H1 (cell line): Measurements from ENCODE around the gene ADAMTS8. TPM values are rescaled to one million over a fixed set of nuclear protein-coding genes. Genes with fewer than 3 reads are reported as not detected.
A peak's percentile ranks its signal among the peaks of the same experiment; 100 is the strongest.

Experiments
- CTCF ChIA-PET: fragments of 300-600 bp; sonication (Branson Sonifier 250); formaldehyde crosslinking; loops from one replicate; lab custom pipeline; 2021; ENCODE audit not compliant: partially characterized antibody; lab: Charles Lee
- POLR2A ChIA-PET: fragments of 300-600 bp; sonication (Branson Sonifier 250); formaldehyde crosslinking; loops from one replicate; lab custom pipeline; 2021; ENCODE audit warnings: inconsistent platforms; ENCODE audit not compliant: partially characterized antibody; lab: Charles Lee
- DNase-seq, 2 experiments: peaks; one replicate each; pipeline versions ENCODE4 v3.0.0 to v3.0.0-alpha.2; 2010 to 2022; ENCODE audit warnings: low spot score in 2 of 2, low read depth in 1 of 2, mixed read lengths in 1 of 2
- FAIRE-seq: peaks from 2 replicates; lab custom pipeline; 2011; peaks lifted over from hg19 to GRCh38; lab: Jason Lieb, UNC
- H2AFZ ChIP-seq: 2 replicates; pipeline ENCODE4 v1.8.1; 2012; ENCODE audit warnings: low read length, inconsistent platforms
- H2AK5ac ChIP-seq: 2 replicates; pipeline ENCODE4 v1.6.1; 2013; ENCODE audit warnings: low read depth, low read length
- H2BK120ac ChIP-seq: replicated peaks from 2 replicates; pipeline ENCODE3; 2013; ENCODE audit warnings: low read depth, low read length, inconsistent platforms
- H2BK12ac ChIP-seq: 2 replicates; pipeline ENCODE4 v1.6.1; 2013; ENCODE audit warnings: low read depth, low read length
- H2BK15ac ChIP-seq: 2 replicates; pipeline ENCODE4 v1.6.1; 2013; ENCODE audit warnings: low read length
- H2BK20ac ChIP-seq: 2 replicates; pipeline ENCODE4 v1.6.1; 2013; ENCODE audit warnings: low read length
- H2BK5ac ChIP-seq: 2 replicates; pipeline ENCODE4 v1.6.1; 2013; ENCODE audit warnings: low read depth, low read length
- H3K14ac ChIP-seq: 2 replicates; pipeline ENCODE4 v1.6.1; 2013; ENCODE audit warnings: inconsistent platforms; ENCODE audit not compliant: insufficient read length
- H3K18ac ChIP-seq: 2 replicates; pipeline ENCODE4 v1.6.1; 2013; ENCODE audit warnings: low read length; ENCODE audit errors: extremely low read depth
- H3K23ac ChIP-seq: 2 replicates; pipeline ENCODE4 v1.6.1; 2013; ENCODE audit warnings: inconsistent platforms; ENCODE audit not compliant: insufficient read length
- H3K23me2 ChIP-seq: 2 replicates; pipeline ENCODE4 v1.6.1; 2013; ENCODE audit warnings: low read depth, low read length
- H3K27ac ChIP-seq: 2 replicates; pipeline ENCODE4 v1.6.1; 2011; ENCODE audit warnings: low read depth, low read length, inconsistent platforms
- H3K27me3 ChIP-seq, 4 experiments: replicated peaks in 1 of 4; 1 replicate in 1 of 4; 2 replicates in 3 of 4; pipeline versions ENCODE4 v1.6.1 to v1.8.1; 2011 to 2013; ENCODE audit warnings: low read length in 3 of 4, mild to moderate bottlenecking in 3 of 4, inconsistent platforms in 2 of 4, mixed read lengths in 2 of 4, moderate library complexity in 1 of 4; ENCODE audit not compliant: control insufficient read depth in 3 of 4, insufficient read depth in 3 of 4; ENCODE audit errors: extremely low read depth in 1 of 4
- H3K36me3 ChIP-seq, 4 experiments: 2 replicates each; pipeline versions ENCODE4 v1.6.1 to v1.8.1; 2011 to 2013; ENCODE audit warnings: mild to moderate bottlenecking in 4 of 4, low read length in 3 of 4, moderate library complexity in 2 of 4, control low read depth in 1 of 4, inconsistent platforms in 1 of 4; ENCODE audit not compliant: insufficient read depth in 4 of 4, control insufficient read depth in 2 of 4
- H3K4ac ChIP-seq: replicated peaks from 2 replicates; pipeline ENCODE3; 2013; ENCODE audit warnings: low read length, low read depth, mixed read lengths, inconsistent platforms; ENCODE audit not compliant: insufficient read length
- H3K4me1 ChIP-seq, 4 experiments: replicated peaks in 1 of 4; 1 replicate in 1 of 4; 2 replicates in 3 of 4; pipeline versions ENCODE4 v1.6.1 to v1.8.1; 2011 to 2013; ENCODE audit warnings: low read length in 3 of 4, inconsistent platforms in 2 of 4, mixed read lengths in 1 of 4; ENCODE audit not compliant: insufficient read depth in 4 of 4, control insufficient read depth in 3 of 4
- H3K4me2 ChIP-seq, 2 experiments: 2 replicates each; pipeline versions ENCODE4 v1.6.1 to v1.8.1; 2011 to 2013; ENCODE audit warnings: low read depth in 2 of 2, low read length in 2 of 2, control low read depth in 1 of 2, inconsistent platforms in 1 of 2, mild to moderate bottlenecking in 1 of 2; ENCODE audit not compliant: insufficient read depth in 1 of 2
- H3K4me3 ChIP-seq, 4 experiments: fragments of 200-600, 300-600 bp in 1 of 4; sonication (generic), shearing (Covaris generic), sonication (Bioruptor Twin) in 1 of 4; 2 replicates each; pipeline versions ENCODE4 v1.5.1 to v1.8.1; 2011 to 2016; ENCODE audit warnings: low read length in 4 of 4, low read depth in 3 of 4, control low read depth in 2 of 4, inconsistent platforms in 2 of 4, mild to moderate bottlenecking in 2 of 4, mixed read lengths in 1 of 4, moderate library complexity in 1 of 4; ENCODE audit not compliant: insufficient read depth in 2 of 4; ENCODE audit errors: extremely low read depth in 1 of 4
- H3K56ac ChIP-seq: replicated peaks from 2 replicates; pipeline ENCODE3; 2013; ENCODE audit warnings: low read depth, mild to moderate bottlenecking, mixed read lengths, low read length, inconsistent platforms; ENCODE audit not compliant: insufficient read length
- H3K79me1 ChIP-seq: 2 replicates; pipeline ENCODE4 v1.6.1; 2013; ENCODE audit warnings: low read depth, low read length, control low read depth
- H3K79me2 ChIP-seq, 2 experiments: 2 replicates each; pipeline versions ENCODE4 v1.6.1 to v1.8.1; 2012 to 2013; ENCODE audit warnings: low read length in 2 of 2, mild to moderate bottlenecking in 2 of 2, inconsistent platforms in 1 of 2; ENCODE audit not compliant: insufficient read depth in 2 of 2, control insufficient read depth in 1 of 2
- H3K9ac ChIP-seq, 4 experiments: replicated peaks in 1 of 4; 1 replicate in 1 of 4; 2 replicates in 3 of 4; pipeline versions ENCODE4 v1.6.1 to v1.8.1; 2011 to 2013; ENCODE audit warnings: low read depth in 3 of 4, low read length in 3 of 4, control low read depth in 2 of 4, mild to moderate bottlenecking in 2 of 4, moderate library complexity in 2 of 4, inconsistent platforms in 1 of 4; ENCODE audit errors: extremely low read depth in 1 of 4
- H3K9me3 ChIP-seq, 2 experiments: 2 replicates each; pipeline versions ENCODE4 v1.6.1 to v1.8.1; 2012 to 2013; ENCODE audit warnings: mild to moderate bottlenecking in 2 of 2, moderate library complexity in 2 of 2, control low read depth in 1 of 2, inconsistent platforms in 1 of 2, low read depth in 1 of 2, low read length in 1 of 2, mixed read lengths in 1 of 2; ENCODE audit not compliant: insufficient read depth in 2 of 2
- H4K20me1 ChIP-seq, 2 experiments: replicated peaks in 1 of 2; 2 replicates each; pipeline versions ENCODE3 to v1.8.1; 2011 to 2013; ENCODE audit warnings: inconsistent platforms in 2 of 2, low read length in 2 of 2, mild to moderate bottlenecking in 1 of 2; ENCODE audit not compliant: insufficient read depth in 2 of 2, control insufficient read depth in 1 of 2
- H4K5ac ChIP-seq: 2 replicates; pipeline ENCODE4 v1.6.1; 2013; ENCODE audit warnings: low read length, low read depth, mixed read lengths, inconsistent platforms; ENCODE audit not compliant: insufficient read length
- H4K8ac ChIP-seq: 2 replicates; pipeline ENCODE4 v1.8.0; 2013; ENCODE audit warnings: mild to moderate bottlenecking, moderate library complexity, low read length, inconsistent platforms; ENCODE audit not compliant: insufficient read depth; ENCODE audit errors: extremely low read depth
- H4K91ac ChIP-seq: replicated peaks from 2 replicates; pipeline ENCODE3; 2013; ENCODE audit warnings: low read length, mixed read lengths, inconsistent platforms; ENCODE audit not compliant: insufficient read length
- ASH2L ChIP-seq: fragments of 200-600, 300-600 bp; sonication (generic); IDR thresholded peaks from one replicate; pipeline ENCODE4 v1.7.1; 2017; ENCODE audit warnings: low read length
- ATF3 ChIP-seq: IDR thresholded peaks from 2 replicates; pipeline ENCODE4 v1.6.1; 2011; ENCODE audit warnings: low read depth, mild to moderate bottlenecking, low read length; ENCODE audit not compliant: insufficient read depth
- CBX5 ChIP-seq: fragments of 300-800, 300-1000 bp; sonication (generic); IDR thresholded peaks from 2 replicates; pipeline ENCODE4 v1.7.1; 2016; ENCODE audit warnings: antibody characterized with exemption, low read length, low read depth
- CBX8 ChIP-seq: fragments of 300-800, 300-1000 bp; sonication (generic); IDR thresholded peaks from 2 replicates; pipeline ENCODE4 v1.7.1; 2016; ENCODE audit warnings: low read depth, low read length, borderline replicate concordance
- CREB1 ChIP-seq: IDR thresholded peaks from 2 replicates; pipeline ENCODE4 v1.6.1; 2012; ENCODE audit warnings: inconsistent platforms
- GTF2F1 ChIP-seq: IDR thresholded peaks from 2 replicates; pipeline ENCODE4 v1.6.1; 2012; ENCODE audit warnings: low read depth, low read length, improper control_type of control experiment, borderline replicate concordance
- NANOG ChIP-seq: IDR thresholded peaks from 2 replicates; pipeline ENCODE4 v1.6.1; 2011; ENCODE audit warnings: low read length, low read depth, mild to moderate bottlenecking, inconsistent platforms; ENCODE audit not compliant: insufficient read depth, poor library complexity, severe bottlenecking
- TAF1 ChIP-seq: IDR thresholded peaks from 2 replicates; pipeline ENCODE4 v1.6.1; 2011; ENCODE audit warnings: mild to moderate bottlenecking, low read depth, low read length
- TBP ChIP-seq: IDR thresholded peaks from 2 replicates; pipeline ENCODE4 v1.6.1; 2011; ENCODE audit warnings: low read depth, low read length, improper control_type of control experiment
- TCF12 ChIP-seq: IDR thresholded peaks from 2 replicates; pipeline ENCODE4 v1.6.1; 2011; ENCODE audit warnings: low read depth, mild to moderate bottlenecking, low read length
- WGBS, 2 experiments: shearing (Covaris generic) in 1 of 2; methylation state at CpG; one replicate each; pipeline versions ENCODE4 v1.1.6 to v1.1.7; 2013 to 2015; ENCODE audit warnings: low lambda C conversion rate in 2 of 2, mixed read lengths in 2 of 2, inconsistent platforms in 1 of 2, low coverage in 1 of 2, missing lambda C conversion rate in 1 of 2; ENCODE audit not compliant: insufficient replicate concordance in 2 of 2, insufficient coverage in 1 of 2, insufficient read length in 1 of 2; ENCODE audit errors: extremely low coverage in 1 of 2, missing lambda C conversion rate in 1 of 2; 5-methylcytosine and 5-hydroxymethylcytosine counted together
- polyA plus RNA-seq, 7 experiments: library from polyadenylated mRNA; depleted of rRNA in 3 of 7; stranded (reverse) in 5 of 7; unstranded in 2 of 7; fragments of >200 nt in 5 of 7; fragments of 200-250 nt in 2 of 7; gene quantifications; 1 replicate in 5 of 7; 2 replicates in 1 of 7; 4 replicates in 1 of 7; pipeline versions ENCODE4 v1.2.1 to v1.2.3, GENCODE V29; 2011 to 2013; ENCODE audit warnings: missing spikeins in 2 of 7, mixed read lengths in 2 of 7
- total RNA-seq: library from RNA; stranded (reverse); fragmentation: NEBNext Ultra II Directional; extraction: Animal tissue kit (Norgen Biotek cat#: 25700); gene quantifications from 2 replicates; pipeline ENCODE4 v1.2.1, GENCODE V29; 2021

The ADAMTS8 gene
- total and polyA plus RNA-seq, 2 of the 8 experiments (the other 6 are each of a cell fraction or from before 2014, with no cell fraction given) = 9.3 to 16.6 TPM

GRCh38 chr11:130473795-130474377 is 45.5 kb upstream of the ADAMTS8 start:
- CTCF ChIA-PET = interaction anchor here (1.3 to 2.0 kb wide), 2 partner anchors 16 to 39 kb away, joined by 4 to 8 read pairs; no protein-coding TSS in a partner anchor

More at GRCh38 chr11:130473795-130474377, 45.5 kb upstream of the ADAMTS8 start:
- Histone ChIP-seq H2BK15ac (no peak overlapping the region), H4K91ac (no peak overlapping the region), H2BK12ac (no peak overlapping the region), H3K79me1 (no peaks in the 10 kb centered on the region), H3K18ac (no peak overlapping the region), H3K36me3 (no peaks in the 10 kb centered on the region), H3K23ac (no peak overlapping the region), H3K4me2 (no peak overlapping the region), H3K14ac (no peak overlapping the region), H3K9ac (no peak overlapping the region), H3K4me3 (no peak overlapping the region), H2BK5ac (no peak overlapping the region), H2AFZ (no peak overlapping the region), H3K4me1 (peaks cover 0 to 2% (median 0%) of the 10 kb centered on the region in 4 experiments; a peak in 1 of 7 replicates), H3K4ac (no peak overlapping the region), H2BK120ac (no peak overlapping the region), H4K8ac (no peak overlapping the region), H3K27me3 (no peaks in the 10 kb centered on the region), H4K20me1 (peaks cover 0 to 1% of the 10 kb centered on the region in 2 experiments), H3K79me2 (no peaks in the 10 kb centered on the region), H3K9me3 (no peaks in the 10 kb centered on the region), H3K23me2 (no peaks in the 10 kb centered on the region), H2AK5ac (no peak overlapping the region), H3K56ac (no peak overlapping the region), H3K27ac (no peak overlapping the region), H4K5ac (no peak overlapping the region), H2BK20ac (no peak overlapping the region)
- peak in 1 of 2 experiments; percentile 41 for DNase-seq
- 94% methylated on average over 18 of the region's 21 CpGs; no CpG with 5 or more reads in 1 of the 2 experiments for WGBS, 2 experiments
- POLR2A ChIA-PET = no interaction called here
- TF ChIP-seq CBX8 (no peak), ASH2L (no peak), TCF12 (no peak), GTF2F1 (no peak), ATF3 (no peak), CBX5 (no peak), TAF1 (no peak), TBP (no peak), CREB1 (no peak), NANOG (no peak)
- no peak for FAIRE-seq
